SK-N-SH (cell line): Measurements from ENCODE around the gene AHSG. TPM values are rescaled to one million over a fixed set of nuclear protein-coding genes. Genes with fewer than 3 reads are reported as not detected.

ENCODE experiments used
- CTCF ChIA-PET: fragments of 300-600, 350-600 bp; formaldehyde crosslinking; extraction: SDS; loops from one replicate; lab custom pipeline; 2021; lab: Yijun Ruan, JAX
- POLR2A ChIA-PET: fragments of 350-600 bp; sonication (Branson Sonifier 250); formaldehyde crosslinking; extraction: SDS; loops from one replicate; lab custom pipeline; 2020; ENCODE audit warnings: antibody characterized with exemption, inconsistent platforms; lab: Yijun Ruan, JAX
- DNase-seq: peaks from one replicate; pipeline ENCODE4 v3.0.0; 2012
- H2AFZ ChIP-seq: fragments of 200-600 bp; sonication (generic); 2 replicates; pipeline ENCODE4 v1.8.1; 2016; ENCODE audit warnings: antibody characterized with exemption, mild to moderate bottlenecking, low read depth
- H3F3A ChIP-seq: fragments of 200-600 bp; sonication (generic); replicated peaks from 2 replicates; pipeline ENCODE3; 2016; ENCODE audit warnings: antibody characterized with exemption, mild to moderate bottlenecking; ENCODE audit not compliant: insufficient read depth
- H3K27ac ChIP-seq, 2 experiments: fragments of 200-500 bp in 1 of 2; fragments of 200-600 bp in 1 of 2; sonication (Bioruptor generic) in 1 of 2; sonication (generic), shearing (Covaris generic) in 1 of 2; 2 replicates each; pipeline versions ENCODE4 v1.5.1 to v1.6.1; 2014 to 2016; ENCODE audit warnings: low read depth in 2 of 2, inconsistent platforms in 1 of 2, low read length in 1 of 2, mild to moderate bottlenecking in 1 of 2, mixed read lengths in 1 of 2
- H3K27me3 ChIP-seq: fragments of 200-600 bp; sonication (generic), shearing (Covaris generic); 2 replicates; pipeline ENCODE4 v1.6.1; 2016; ENCODE audit warnings: mixed run types; ENCODE audit not compliant: insufficient read depth
- H3K36me3 ChIP-seq, 2 experiments: fragments of 200-500 bp in 1 of 2; fragments of 200-600 bp in 1 of 2; sonication (Bioruptor generic) in 1 of 2; sonication (generic) in 1 of 2; replicated peaks in 1 of 2; 2 replicates each; pipeline versions ENCODE3 to v1.5.1; 2014 to 2016; ENCODE audit warnings: low read length in 1 of 2, mild to moderate bottlenecking in 1 of 2; ENCODE audit not compliant: insufficient read depth in 2 of 2, control insufficient read depth in 1 of 2
- H3K4me1 ChIP-seq, 2 experiments: fragments of 200-500 bp in 1 of 2; fragments of 200-600 bp in 1 of 2; sonication (Bioruptor generic) in 1 of 2; sonication (generic), shearing (Covaris generic) in 1 of 2; 2 replicates each; pipeline versions ENCODE4 v1.5.1 to v1.6.1; 2014 to 2016; ENCODE audit warnings: low read depth in 1 of 2, low read length in 1 of 2, mixed run types in 1 of 2; ENCODE audit not compliant: insufficient read depth in 2 of 2, control insufficient read depth in 1 of 2
- H3K4me2 ChIP-seq: fragments of 200-600 bp; sonication (generic), shearing (Covaris generic); 2 replicates; pipeline ENCODE4 v1.6.1; 2017; ENCODE audit warnings: mixed run types
- H3K4me3 ChIP-seq, 2 experiments: fragments of 200-500 bp in 1 of 2; fragments of 200-600 bp in 1 of 2; sonication (Bioruptor generic) in 1 of 2; sonication (generic), shearing (Covaris generic) in 1 of 2; 2 replicates each; pipeline versions ENCODE4 v1.5.1 to v1.8.1; 2014 to 2016; ENCODE audit warnings: low read depth in 2 of 2, inconsistent platforms in 1 of 2, low read length in 1 of 2, mild to moderate bottlenecking in 1 of 2, mixed read lengths in 1 of 2, moderate library complexity in 1 of 2
- H3K79me2 ChIP-seq: fragments of 200-600 bp; sonication (generic); 2 replicates; pipeline ENCODE4 v1.8.1; 2017; ENCODE audit warnings: mild to moderate bottlenecking; ENCODE audit not compliant: insufficient read depth
- H3K9ac ChIP-seq: fragments of 200-600 bp; sonication (generic); 2 replicates; pipeline ENCODE4 v1.6.1; 2017; ENCODE audit warnings: mixed run types
- H3K9me2 ChIP-seq: fragments of 200-600 bp; sonication (generic); 2 replicates; pipeline ENCODE4 v1.6.1; 2017; ENCODE audit warnings: mixed run types
- H3K9me3 ChIP-seq: fragments of 200-600 bp; sonication (generic); 2 replicates; pipeline ENCODE4 v1.6.1; 2017; ENCODE audit warnings: mixed run types, mild to moderate bottlenecking, moderate library complexity
- H4K20me1 ChIP-seq: fragments of 200-600 bp; sonication (generic); 2 replicates; pipeline ENCODE4 v1.6.1; 2017; ENCODE audit warnings: mild to moderate bottlenecking, mixed run types; ENCODE audit not compliant: insufficient read depth
- CTCF ChIP-seq: fragments of 200-600 bp; sonication (generic); IDR thresholded peaks from 2 replicates; pipeline ENCODE4 v1.6.1; 2017; ENCODE audit warnings: antibody characterized with exemption, mild to moderate bottlenecking, moderate library complexity
- EZH2phosphoT487 ChIP-seq: fragments of 200-600 bp; sonication (generic); IDR thresholded peaks from 2 replicates; pipeline ENCODE4 v1.6.1; 2017; ENCODE audit warnings: low read depth, mixed run types, mild to moderate bottlenecking, antibody characterized with exemption, moderate library complexity, borderline replicate concordance
- FOXJ3 ChIP-seq: sonication (generic); formaldehyde crosslinking; IDR thresholded peaks from 2 replicates; pipeline ENCODE4 v1.5.1; 2020; ENCODE audit warnings: mild to moderate bottlenecking, missing genetic modification reagents
- FOXM1 ChIP-seq: IDR thresholded peaks from 2 replicates; pipeline ENCODE4 v1.4.0; 2012; ENCODE audit warnings: low read depth, mild to moderate bottlenecking
- MAX ChIP-seq: IDR thresholded peaks from 2 replicates; pipeline ENCODE4 v1.4.0; 2012; ENCODE audit warnings: low read depth
- NFIC ChIP-seq: IDR thresholded peaks from 2 replicates; pipeline ENCODE4 v1.4.0; 2012; ENCODE audit warnings: borderline replicate concordance
- NRF1 ChIP-seq: IDR thresholded peaks from 2 replicates; pipeline ENCODE4 v1.6.1; 2012; ENCODE audit warnings: low read depth, mild to moderate bottlenecking, low read length
- POLR2AphosphoS5 ChIP-seq: IDR thresholded peaks from 2 replicates; pipeline ENCODE4 v1.6.1; 2012; ENCODE audit warnings: low read depth, low read length
- RAD21 ChIP-seq: IDR thresholded peaks from 2 replicates; pipeline ENCODE4 v1.6.1; 2012; ENCODE audit warnings: mild to moderate bottlenecking, low read length
- REST ChIP-seq: IDR thresholded peaks from 2 replicates; pipeline ENCODE4 v1.6.1; 2012; ENCODE audit warnings: mild to moderate bottlenecking, low read depth, low read length, moderate library complexity
- RFX5 ChIP-seq: IDR thresholded peaks from 2 replicates; pipeline ENCODE4 v1.6.1; 2012; ENCODE audit warnings: mild to moderate bottlenecking, improper control_type of control experiment, low read length
- RXRA ChIP-seq: IDR thresholded peaks from 2 replicates; pipeline ENCODE4 v1.4.0; 2012; ENCODE audit warnings: low read depth, mild to moderate bottlenecking, borderline replicate concordance
- SMC3 ChIP-seq: IDR thresholded peaks from 2 replicates; pipeline ENCODE4 v1.6.1; 2012; ENCODE audit warnings: low read depth, low read length, improper control_type of control experiment
- TCF12 ChIP-seq: IDR thresholded peaks from 2 replicates; pipeline ENCODE4 v1.4.0; 2012
- TEAD4 ChIP-seq: IDR thresholded peaks from 2 replicates; pipeline ENCODE4 v1.4.0; 2012; ENCODE audit warnings: mild to moderate bottlenecking, borderline replicate concordance; ENCODE audit not compliant: insufficient read depth
- USF2 ChIP-seq: fragments of 150-350 bp; IDR thresholded peaks from 2 replicates; pipeline ENCODE4 v1.6.1; 2017; ENCODE audit warnings: antibody characterized with exemption, low read length, low read depth, borderline replicate concordance
- YY1 ChIP-seq: IDR thresholded peaks from 2 replicates; pipeline ENCODE4 v1.4.0; 2012; ENCODE audit warnings: low read depth, mild to moderate bottlenecking
- WGBS: methylation state at CpG from one replicate; pipeline ENCODE4 v1.1.6; 2017; ENCODE audit warnings: low lambda C conversion rate; 5-methylcytosine and 5-hydroxymethylcytosine counted together
- polyA plus RNA-seq, 3 experiments: library from polyadenylated mRNA; depleted of rRNA; stranded (reverse); fragments of >200 nt; gene quantifications; 2 replicates each; pipeline ENCODE4 v1.2.3, GENCODE V29; 2012

The AHSG gene
- polyA plus RNA-seq, 1 of the 3 experiments (the other 2 are of a cell fraction) = not detected

GRCh38 chr3:186624598-186624997, 11.7 kb downstream of the AHSG start:
- DNase-seq = no peak
- WGBS = 15% methylated on average over 4 of the region's 4 CpGs
- no peak overlapping the region for H3K27ac ChIP-seq
- no peaks in the 10 kb centered on the region for H4K20me1 ChIP-seq
- TF ChIP-seq POLR2AphosphoS5 (no peak), NRF1 (no peak), RFX5 (no peak), CTCF (no peak), YY1 (no peak), NFIC (no peak), FOXM1 (no peak), TCF12 (no peak), REST (no peak), USF2 (no peak), RXRA (no peak), SMC3 (no peak), FOXJ3 (CRISPR knock-in tag) (no peak), RAD21 (no peak), TEAD4 (no peak), EZH2phosphoT487 (no peak), MAX (no peak)
- H3K9me3 ChIP-seq = no peaks in the 10 kb centered on the region
- H2AFZ ChIP-seq = no peak overlapping the region
- H3K4me2 ChIP-seq = no peak overlapping the region
- H3K4me1 ChIP-seq = no peaks in the 10 kb centered on the region
- CTCF ChIA-PET = interaction anchor here (1.5 to 4.9 kb wide), 2 partner anchors 9 to 197 kb away, joined by 4 to 51 read pairs; no protein-coding TSS in a partner anchor
- H3F3A ChIP-seq = no peaks in the 10 kb centered on the region
- no peaks in the 10 kb centered on the region for H3K36me3 ChIP-seq
- H3K9me2 ChIP-seq = no peaks in the 10 kb centered on the region
- no peaks in the 10 kb centered on the region for H3K79me2 ChIP-seq
- peaks cover 21% of the 10 kb centered on the region; the same call in 1 of the 2 replicates for H3K27me3 ChIP-seq
- no peak overlapping the region for H3K4me3 ChIP-seq
- POLR2A ChIA-PET = no interaction called here
- H3K9ac ChIP-seq = no peak overlapping the region
